H1 (cell line): Measurements from ENCODE around the gene G6PC3. TPM values are rescaled to one million over a fixed set of nuclear protein-coding genes. Genes with fewer than 3 reads are reported as not detected.
A peak's percentile ranks its signal among the peaks of the same experiment; 100 is the strongest.

ENCODE experiments used
- CTCF ChIA-PET: fragments of 300-600 bp; sonication (Branson Sonifier 250); formaldehyde crosslinking; loops from one replicate; lab custom pipeline; 2021; ENCODE audit not compliant: partially characterized antibody; lab: Charles Lee
- POLR2A ChIA-PET: fragments of 300-600 bp; sonication (Branson Sonifier 250); formaldehyde crosslinking; loops from one replicate; lab custom pipeline; 2021; ENCODE audit warnings: inconsistent platforms; ENCODE audit not compliant: partially characterized antibody; lab: Charles Lee
- DNase-seq, 2 experiments: peaks; one replicate each; pipeline versions ENCODE4 v3.0.0 to v3.0.0-alpha.2; 2010 to 2022; ENCODE audit warnings: low spot score in 2 of 2, low read depth in 1 of 2, mixed read lengths in 1 of 2
- FAIRE-seq: peaks from 2 replicates; lab custom pipeline; 2011; peaks lifted over from hg19 to GRCh38; lab: Jason Lieb, UNC
- H2AFZ ChIP-seq: 2 replicates; pipeline ENCODE4 v1.8.1; 2012; ENCODE audit warnings: low read length, inconsistent platforms
- H2AK5ac ChIP-seq: 2 replicates; pipeline ENCODE4 v1.6.1; 2013; ENCODE audit warnings: low read depth, low read length
- H2BK120ac ChIP-seq: replicated peaks from 2 replicates; pipeline ENCODE3; 2013; ENCODE audit warnings: low read depth, low read length, inconsistent platforms
- H2BK12ac ChIP-seq: 2 replicates; pipeline ENCODE4 v1.6.1; 2013; ENCODE audit warnings: low read depth, low read length
- H2BK15ac ChIP-seq: 2 replicates; pipeline ENCODE4 v1.6.1; 2013; ENCODE audit warnings: low read length
- H2BK20ac ChIP-seq: 2 replicates; pipeline ENCODE4 v1.6.1; 2013; ENCODE audit warnings: low read length
- H2BK5ac ChIP-seq: 2 replicates; pipeline ENCODE4 v1.6.1; 2013; ENCODE audit warnings: low read depth, low read length
- H3K14ac ChIP-seq: 2 replicates; pipeline ENCODE4 v1.6.1; 2013; ENCODE audit warnings: inconsistent platforms; ENCODE audit not compliant: insufficient read length
- H3K18ac ChIP-seq: 2 replicates; pipeline ENCODE4 v1.6.1; 2013; ENCODE audit warnings: low read length; ENCODE audit errors: extremely low read depth
- H3K23ac ChIP-seq: 2 replicates; pipeline ENCODE4 v1.6.1; 2013; ENCODE audit warnings: inconsistent platforms; ENCODE audit not compliant: insufficient read length
- H3K23me2 ChIP-seq: 2 replicates; pipeline ENCODE4 v1.6.1; 2013; ENCODE audit warnings: low read depth, low read length
- H3K27ac ChIP-seq: 2 replicates; pipeline ENCODE4 v1.6.1; 2011; ENCODE audit warnings: low read depth, low read length, inconsistent platforms
- H3K27me3 ChIP-seq, 4 experiments: replicated peaks in 1 of 4; 1 replicate in 1 of 4; 2 replicates in 3 of 4; pipeline versions ENCODE4 v1.6.1 to v1.8.1; 2011 to 2013; ENCODE audit warnings: low read length in 3 of 4, mild to moderate bottlenecking in 3 of 4, inconsistent platforms in 2 of 4, mixed read lengths in 2 of 4, moderate library complexity in 1 of 4; ENCODE audit not compliant: control insufficient read depth in 3 of 4, insufficient read depth in 3 of 4; ENCODE audit errors: extremely low read depth in 1 of 4
- H3K36me3 ChIP-seq, 4 experiments: 2 replicates each; pipeline versions ENCODE4 v1.6.1 to v1.8.1; 2011 to 2013; ENCODE audit warnings: mild to moderate bottlenecking in 4 of 4, low read length in 3 of 4, moderate library complexity in 2 of 4, control low read depth in 1 of 4, inconsistent platforms in 1 of 4; ENCODE audit not compliant: insufficient read depth in 4 of 4, control insufficient read depth in 2 of 4
- H3K4ac ChIP-seq: replicated peaks from 2 replicates; pipeline ENCODE3; 2013; ENCODE audit warnings: low read length, low read depth, mixed read lengths, inconsistent platforms; ENCODE audit not compliant: insufficient read length
- H3K4me1 ChIP-seq, 4 experiments: replicated peaks in 1 of 4; 1 replicate in 1 of 4; 2 replicates in 3 of 4; pipeline versions ENCODE4 v1.6.1 to v1.8.1; 2011 to 2013; ENCODE audit warnings: low read length in 3 of 4, inconsistent platforms in 2 of 4, mixed read lengths in 1 of 4; ENCODE audit not compliant: insufficient read depth in 4 of 4, control insufficient read depth in 3 of 4
- H3K4me2 ChIP-seq, 2 experiments: 2 replicates each; pipeline versions ENCODE4 v1.6.1 to v1.8.1; 2011 to 2013; ENCODE audit warnings: low read depth in 2 of 2, low read length in 2 of 2, control low read depth in 1 of 2, inconsistent platforms in 1 of 2, mild to moderate bottlenecking in 1 of 2; ENCODE audit not compliant: insufficient read depth in 1 of 2
- H3K4me3 ChIP-seq, 4 experiments: fragments of 200-600, 300-600 bp in 1 of 4; sonication (generic), shearing (Covaris generic), sonication (Bioruptor Twin) in 1 of 4; 2 replicates each; pipeline versions ENCODE4 v1.5.1 to v1.8.1; 2011 to 2016; ENCODE audit warnings: low read length in 4 of 4, low read depth in 3 of 4, control low read depth in 2 of 4, inconsistent platforms in 2 of 4, mild to moderate bottlenecking in 2 of 4, mixed read lengths in 1 of 4, moderate library complexity in 1 of 4; ENCODE audit not compliant: insufficient read depth in 2 of 4; ENCODE audit errors: extremely low read depth in 1 of 4
- H3K56ac ChIP-seq: replicated peaks from 2 replicates; pipeline ENCODE3; 2013; ENCODE audit warnings: low read depth, mild to moderate bottlenecking, mixed read lengths, low read length, inconsistent platforms; ENCODE audit not compliant: insufficient read length
- H3K79me1 ChIP-seq: 2 replicates; pipeline ENCODE4 v1.6.1; 2013; ENCODE audit warnings: low read depth, low read length, control low read depth
- H3K79me2 ChIP-seq, 2 experiments: 2 replicates each; pipeline versions ENCODE4 v1.6.1 to v1.8.1; 2012 to 2013; ENCODE audit warnings: low read length in 2 of 2, mild to moderate bottlenecking in 2 of 2, inconsistent platforms in 1 of 2; ENCODE audit not compliant: insufficient read depth in 2 of 2, control insufficient read depth in 1 of 2
- H3K9ac ChIP-seq, 4 experiments: replicated peaks in 1 of 4; 1 replicate in 1 of 4; 2 replicates in 3 of 4; pipeline versions ENCODE4 v1.6.1 to v1.8.1; 2011 to 2013; ENCODE audit warnings: low read depth in 3 of 4, low read length in 3 of 4, control low read depth in 2 of 4, mild to moderate bottlenecking in 2 of 4, moderate library complexity in 2 of 4, inconsistent platforms in 1 of 4; ENCODE audit errors: extremely low read depth in 1 of 4
- H3K9me3 ChIP-seq, 2 experiments: 2 replicates each; pipeline versions ENCODE4 v1.6.1 to v1.8.1; 2012 to 2013; ENCODE audit warnings: mild to moderate bottlenecking in 2 of 2, moderate library complexity in 2 of 2, control low read depth in 1 of 2, inconsistent platforms in 1 of 2, low read depth in 1 of 2, low read length in 1 of 2, mixed read lengths in 1 of 2; ENCODE audit not compliant: insufficient read depth in 2 of 2
- H4K20me1 ChIP-seq, 2 experiments: replicated peaks in 1 of 2; 2 replicates each; pipeline versions ENCODE3 to v1.8.1; 2011 to 2013; ENCODE audit warnings: inconsistent platforms in 2 of 2, low read length in 2 of 2, mild to moderate bottlenecking in 1 of 2; ENCODE audit not compliant: insufficient read depth in 2 of 2, control insufficient read depth in 1 of 2
- H4K5ac ChIP-seq: 2 replicates; pipeline ENCODE4 v1.6.1; 2013; ENCODE audit warnings: low read length, low read depth, mixed read lengths, inconsistent platforms; ENCODE audit not compliant: insufficient read length
- H4K8ac ChIP-seq: 2 replicates; pipeline ENCODE4 v1.8.0; 2013; ENCODE audit warnings: mild to moderate bottlenecking, moderate library complexity, low read length, inconsistent platforms; ENCODE audit not compliant: insufficient read depth; ENCODE audit errors: extremely low read depth
- H4K91ac ChIP-seq: replicated peaks from 2 replicates; pipeline ENCODE3; 2013; ENCODE audit warnings: low read length, mixed read lengths, inconsistent platforms; ENCODE audit not compliant: insufficient read length
- ATF2 ChIP-seq: IDR thresholded peaks from 2 replicates; pipeline ENCODE4 v1.6.1; 2012; ENCODE audit warnings: low read length, inconsistent platforms
- CBX5 ChIP-seq: fragments of 300-800, 300-1000 bp; sonication (generic); IDR thresholded peaks from 2 replicates; pipeline ENCODE4 v1.7.1; 2016; ENCODE audit warnings: antibody characterized with exemption, low read length, low read depth
- POLR2A ChIP-seq, 2 experiments: IDR thresholded peaks; 1 replicate in 1 of 2; 2 replicates in 1 of 2; pipeline ENCODE4 v1.6.1; 2011; ENCODE audit warnings: low read depth in 2 of 2, low read length in 2 of 2, mild to moderate bottlenecking in 2 of 2; ENCODE audit errors: control extremely low read depth in 1 of 2
- POLR2AphosphoS5 ChIP-seq: IDR thresholded peaks from 2 replicates; pipeline ENCODE4 v1.6.1; 2011; ENCODE audit warnings: low read depth, low read length
- SAP30 ChIP-seq: fragments of 300-600 bp; sonication (generic); IDR thresholded peaks from 2 replicates; pipeline ENCODE4 v1.7.1; 2012; ENCODE audit warnings: low read length, moderate library complexity, mild to moderate bottlenecking, inconsistent platforms; ENCODE audit not compliant: insufficient read depth, insufficient replicate concordance
- SIN3A ChIP-seq, 2 experiments: IDR thresholded peaks in 1 of 2; conservative IDR thresholded peaks in 1 of 2; 2 replicates each; pipeline ENCODE4 v1.6.1; 2011 to 2012; ENCODE audit warnings: low read length in 2 of 2, improper control_type of control experiment in 1 of 2, low read depth in 1 of 2, mild to moderate bottlenecking in 1 of 2
- WGBS, 2 experiments: shearing (Covaris generic) in 1 of 2; methylation state at CpG; one replicate each; pipeline versions ENCODE4 v1.1.6 to v1.1.7; 2013 to 2015; ENCODE audit warnings: low lambda C conversion rate in 2 of 2, mixed read lengths in 2 of 2, inconsistent platforms in 1 of 2, low coverage in 1 of 2, missing lambda C conversion rate in 1 of 2; ENCODE audit not compliant: insufficient replicate concordance in 2 of 2, insufficient coverage in 1 of 2, insufficient read length in 1 of 2; ENCODE audit errors: extremely low coverage in 1 of 2, missing lambda C conversion rate in 1 of 2; 5-methylcytosine and 5-hydroxymethylcytosine counted together
- polyA plus RNA-seq, 7 experiments: library from polyadenylated mRNA; depleted of rRNA in 3 of 7; stranded (reverse) in 5 of 7; unstranded in 2 of 7; fragments of >200 nt in 5 of 7; fragments of 200-250 nt in 2 of 7; gene quantifications; 1 replicate in 5 of 7; 2 replicates in 1 of 7; 4 replicates in 1 of 7; pipeline versions ENCODE4 v1.2.1 to v1.2.3, GENCODE V29; 2011 to 2013; ENCODE audit warnings: missing spikeins in 2 of 7, mixed read lengths in 2 of 7
- total RNA-seq: library from RNA; stranded (reverse); fragmentation: NEBNext Ultra II Directional; extraction: Animal tissue kit (Norgen Biotek cat#: 25700); gene quantifications from 2 replicates; pipeline ENCODE4 v1.2.1, GENCODE V29; 2021

The G6PC3 gene
- total and polyA plus RNA-seq, 2 of the 8 experiments (the other 6 are each of a cell fraction or from before 2014, with no cell fraction given): 104 to 343 TPM

GRCh38 chr17:44075598-44076293 lies 5.2 kb downstream of the G6PC3 start:
- Histone ChIP-seq H4K91ac (no peak overlapping the region), H2AFZ (no peak overlapping the region), H3K36me3 (peaks cover 12 to 40% (median 30%) of the 10 kb centered on the region in 4 experiments; a peak in 6 of 8 replicates), H3K79me2 (peaks cover 0 to 19% of the 10 kb centered on the region in 2 experiments; a peak in 2 of 4 replicates), H2BK120ac (no peak overlapping the region), H4K5ac (no peak overlapping the region), H4K20me1 (peaks cover 0 to 13% of the 10 kb centered on the region in 2 experiments), H3K23ac (no peak overlapping the region), H4K8ac (no peak overlapping the region), H2BK5ac (no peak overlapping the region; the same call in 1 of the 2 replicates), H3K23me2 (peaks cover 6% of the 10 kb centered on the region; the same call in 1 of the 2 replicates), H2BK15ac (no peak overlapping the region), H2BK20ac (no peak overlapping the region), H3K4me3 (no peak overlapping the region), H3K27me3 (no peaks in the 10 kb centered on the region), H3K9ac (no peak overlapping the region), H3K27ac (no peak overlapping the region), H3K4ac (no peak overlapping the region), H2BK12ac (no peak overlapping the region), H3K79me1 (peaks cover 2% of the 10 kb centered on the region; the same call in 1 of the 2 replicates), H3K18ac (no peak overlapping the region), H3K9me3 (no peaks in the 10 kb centered on the region), H3K4me2 (no peak overlapping the region), H3K4me1 (peaks cover 0 to 2% (median under 1%) of the 10 kb centered on the region in 4 experiments; a peak in 3 of 7 replicates), H2AK5ac (no peak overlapping the region), H3K14ac (no peak overlapping the region), H3K56ac (no peak overlapping the region)
- 92% methylated on average over 9 of the region's 10 CpGs; no CpG with 5 or more reads in 1 of the 2 experiments for WGBS, 2 experiments
- POLR2A ChIA-PET: interaction anchor here (1.3 to 2.9 kb wide), 4 partner anchors 10 to 37 kb away, joined by 3 to 17 read pairs (median 9); partner anchors contain the start of gene LSM12
- DNase-seq (no peak), FAIRE-seq (no peak)
- CTCF ChIA-PET: interaction anchor here (1.1 to 7.1 kb wide), 3 partner anchors 10 to 95 kb away, joined by 3 to 71 read pairs (median 7); partner anchors contain the start of gene ASB16
- no peak for TF ChIP-seq CBX5
- no peak for TF ChIP-seq SIN3A (conservative IDR thresholded peaks at IDR 0.05 in 1 of 2, IDR thresholded peaks at IDR 0.05 in 1 of 2; ENCODE audit: low read depth in 1 of 2, low read length in 2 of 2)
- TF ChIP-seq ATF2: no peak
- no peak for TF ChIP-seq SAP30
- 0 out of 2 replicates have a peak, but pooled peaks have one; percentile 29 for TF ChIP-seq POLR2AphosphoS5
- 0 out of 3 replicates have a peak, but pooled peaks of 1 of the 2 experiments have one; percentile 18 for TF ChIP-seq POLR2A (IDR thresholded peaks at IDR 0.05; ENCODE audit: control extremely low read depth in 1 of 2, low read depth in 2 of 2, low read length in 2 of 2)
